H7 (cell line): Measurements from ENCODE around the gene PKN2. TPM values are rescaled to one million over a fixed set of nuclear protein-coding genes. Genes with fewer than 3 reads are reported as not detected.
A peak's percentile ranks its signal among the peaks of the same experiment; 100 is the strongest.

Source experiments
- DNase-seq: peaks from one replicate; pipeline ENCODE4 v3.0.0; 2012
- H3K27me3 ChIP-seq: 2 replicates; pipeline ENCODE4 v1.6.0; 2011; ENCODE audit warnings: mild to moderate bottlenecking, low read length; ENCODE audit not compliant: control insufficient read depth, insufficient read depth
- H3K36me3 ChIP-seq: replicated peaks from 2 replicates; pipeline ENCODE4 v1.5.1; 2011; ENCODE audit warnings: low read length; ENCODE audit not compliant: control insufficient read depth, insufficient read depth
- H3K4me3 ChIP-seq: 2 replicates; pipeline ENCODE4 v1.5.1; 2011; ENCODE audit warnings: low read depth, mild to moderate bottlenecking, control low read depth, low read length, moderate library complexity; ENCODE audit not compliant: insufficient read depth
- total RNA-seq: library from RNA; depleted of rRNA; stranded (reverse); fragments of >200 nt; shearing (Covaris generic); gene quantifications from 2 replicates; pipeline ENCODE4 v1.2.3, GENCODE V29; 2014

PKN2 gene
- total RNA-seq, 1 experiment from 2014 or later = 22.8 TPM

- H3K27me3 ChIP-seq = no peaks in the 10 kb centered on the region
- no peak overlapping the region for H3K4me3 ChIP-seq
- no peaks in the 10 kb centered on the region for H3K36me3 ChIP-seq
- no peak for DNase-seq
These were observed 51.8 kb downstream of the PKN2 start for GRCh38 chr1:88735909-88736308.

- Histone ChIP-seq H3K4me3 (no peak overlapping the region), H3K36me3 (no peaks in the 10 kb centered on the region; the same call in 1 of the 2 replicates), H3K27me3 (no peaks in the 10 kb centered on the region)
- DNase-seq = peak; percentile 31
These were observed 52.7 kb downstream of the PKN2 start for GRCh38 chr1:88736633-88737248.

- no peak overlapping the region for H3K4me3 ChIP-seq
- DNase-seq = no peak
- H3K27me3 ChIP-seq = no peaks in the 10 kb centered on the region
- H3K36me3 ChIP-seq = no peaks in the 10 kb centered on the region; the same call in 1 of the 2 replicates
These were observed 53.4 kb downstream of the PKN2 start for GRCh38 chr1:88737338-88737927.

- Histone ChIP-seq H3K4me3 (no peak overlapping the region), H3K36me3 (no peaks in the 10 kb centered on the region; the same call in 1 of the 2 replicates), H3K27me3 (no peaks in the 10 kb centered on the region)
- no peak for DNase-seq
These were observed 56.7 kb downstream of the PKN2 start for GRCh38 chr1:88740784-88741183.

GRCh38 chr1:88741413-88741812, 57.3 kb downstream of the PKN2 start:
- Histone ChIP-seq H3K36me3 (no peaks in the 10 kb centered on the region; the same call in 1 of the 2 replicates), H3K27me3 (no peaks in the 10 kb centered on the region), H3K4me3 (no peak overlapping the region)
- DNase-seq = no peak

GRCh38 chr1:88742531-88742930, 58.5 kb downstream of the PKN2 start:
- DNase-seq = no peak
- H3K4me3 ChIP-seq = no peak overlapping the region
- no peaks in the 10 kb centered on the region; the same call in 1 of the 2 replicates for H3K36me3 ChIP-seq
- no peaks in the 10 kb centered on the region for H3K27me3 ChIP-seq

- H3K4me3 ChIP-seq = no peak overlapping the region
- no peaks in the 10 kb centered on the region for H3K27me3 ChIP-seq
- H3K36me3 ChIP-seq = no peaks in the 10 kb centered on the region; the same call in 1 of the 2 replicates
- no peak for DNase-seq
These were observed 60.1 kb downstream of the PKN2 start for GRCh38 chr1:88744142-88744541.

GRCh38 chr1:88746916-88747315, 62.8 kb downstream of the PKN2 start:
- Histone ChIP-seq H3K4me3 (no peak overlapping the region), H3K27me3 (no peaks in the 10 kb centered on the region), H3K36me3 (no peaks in the 10 kb centered on the region)
- DNase-seq = no peak

- H3K36me3 ChIP-seq = no peaks in the 10 kb centered on the region
- no peak for DNase-seq
- H3K4me3 ChIP-seq = no peak overlapping the region
- no peaks in the 10 kb centered on the region for H3K27me3 ChIP-seq
These were observed 67.6 kb downstream of the PKN2 start for GRCh38 chr1:88751714-88752113.

GRCh38 chr1:88753506-88753905, 69.4 kb downstream of the PKN2 start:
- DNase-seq = no peak
- Histone ChIP-seq H3K36me3 (no peaks in the 10 kb centered on the region), H3K4me3 (no peak overlapping the region), H3K27me3 (no peaks in the 10 kb centered on the region)

- no peak for DNase-seq
- Histone ChIP-seq H3K27me3 (no peaks in the 10 kb centered on the region), H3K36me3 (no peaks in the 10 kb centered on the region), H3K4me3 (no peak overlapping the region)
These were observed 79.8 kb downstream of the PKN2 start for GRCh38 chr1:88763649-88764406.

- H3K4me3 ChIP-seq = no peak overlapping the region
- no peak for DNase-seq
These were observed 84.1 kb downstream of the PKN2 start for GRCh38 chr1:88768187-88768586.

GRCh38 chr1:88768816-88769215, 84.7 kb downstream of the PKN2 start:
- Histone ChIP-seq H3K27me3 (no peaks in the 10 kb centered on the region), H3K4me3 (no peak overlapping the region), H3K36me3 (peaks cover 1% of the 10 kb centered on the region)
- peak; percentile 4 for DNase-seq

More at GRCh38 chr1:88768187-88768586, 84.1 kb downstream of the PKN2 start:
- peaks cover 1% of the 10 kb centered on the region for H3K36me3 ChIP-seq
- H3K27me3 ChIP-seq = no peaks in the 10 kb centered on the region

- H3K27me3 ChIP-seq = no peaks in the 10 kb centered on the region
These were observed 89.6 kb downstream of the PKN2 start for GRCh38 chr1:88773540-88774150.

More at GRCh38 chr1:88773540-88774150, 89.6 kb downstream of the PKN2 start:
- no peak for DNase-seq
- H3K36me3 ChIP-seq = peaks cover 1% of the 10 kb centered on the region
- no peak overlapping the region for H3K4me3 ChIP-seq
